H1 (cell line): Measurements from ENCODE around the gene CEACAM16. TPM values are rescaled to one million over a fixed set of nuclear protein-coding genes. Genes with fewer than 3 reads are reported as not detected.

ENCODE experiments used
- CEBPB ChIP-seq: IDR thresholded peaks from 2 replicates; pipeline ENCODE4 v1.6.1; 2012; ENCODE audit warnings: low read depth, low read length
- HDAC6 ChIP-seq: IDR thresholded peaks from one replicate; pipeline ENCODE4 v1.7.1; 2012; ENCODE audit warnings: low read depth, mild to moderate bottlenecking, inconsistent platforms, low read length, moderate library complexity
- NRF1 ChIP-seq: IDR thresholded peaks from 2 replicates; pipeline ENCODE4 v1.6.1; 2011; ENCODE audit warnings: mild to moderate bottlenecking, low read depth, low read length, improper control_type of control experiment
- SIRT6 ChIP-seq: IDR thresholded peaks from one replicate; pipeline ENCODE4 v1.7.1; 2012; ENCODE audit warnings: low read length, inconsistent platforms
- polyA plus RNA-seq, 7 experiments: library from polyadenylated mRNA; depleted of rRNA in 3 of 7; stranded (reverse) in 5 of 7; unstranded in 2 of 7; fragments of >200 nt in 5 of 7; fragments of 200-250 nt in 2 of 7; gene quantifications; 1 replicate in 5 of 7; 2 replicates in 1 of 7; 4 replicates in 1 of 7; pipeline versions ENCODE4 v1.2.1 to v1.2.3, GENCODE V29; 2011 to 2013; ENCODE audit warnings: missing spikeins in 2 of 7, mixed read lengths in 2 of 7
- total RNA-seq: library from RNA; stranded (reverse); fragmentation: NEBNext Ultra II Directional; extraction: Animal tissue kit (Norgen Biotek cat#: 25700); gene quantifications from 2 replicates; pipeline ENCODE4 v1.2.1, GENCODE V29; 2021

The CEACAM16 gene
- total and polyA plus RNA-seq, 2 of the 8 experiments (the other 6 are each of a cell fraction or from before 2014, with no cell fraction given): not detected

GRCh38 chr19:44738603-44739558 lies 39.9 kb downstream of the CEACAM16 start (continued):
- TF ChIP-seq HDAC6 (no peak), SIRT6 (no peak), CEBPB (no peak), NRF1 (no peak)
